Superior temporal gyrus (tissue), 1 donor: ENCODE data around the gene CTNND1.
A peak's percentile ranks its signal among the peaks of the same experiment; 100 is the strongest.

Experiments used
- DNase-seq: peaks from one replicate; pipeline ENCODE4 v3.0.0-alpha.2; 2016; ENCODE audit errors: extremely low spot score

CTNND1 gene

DNA sequence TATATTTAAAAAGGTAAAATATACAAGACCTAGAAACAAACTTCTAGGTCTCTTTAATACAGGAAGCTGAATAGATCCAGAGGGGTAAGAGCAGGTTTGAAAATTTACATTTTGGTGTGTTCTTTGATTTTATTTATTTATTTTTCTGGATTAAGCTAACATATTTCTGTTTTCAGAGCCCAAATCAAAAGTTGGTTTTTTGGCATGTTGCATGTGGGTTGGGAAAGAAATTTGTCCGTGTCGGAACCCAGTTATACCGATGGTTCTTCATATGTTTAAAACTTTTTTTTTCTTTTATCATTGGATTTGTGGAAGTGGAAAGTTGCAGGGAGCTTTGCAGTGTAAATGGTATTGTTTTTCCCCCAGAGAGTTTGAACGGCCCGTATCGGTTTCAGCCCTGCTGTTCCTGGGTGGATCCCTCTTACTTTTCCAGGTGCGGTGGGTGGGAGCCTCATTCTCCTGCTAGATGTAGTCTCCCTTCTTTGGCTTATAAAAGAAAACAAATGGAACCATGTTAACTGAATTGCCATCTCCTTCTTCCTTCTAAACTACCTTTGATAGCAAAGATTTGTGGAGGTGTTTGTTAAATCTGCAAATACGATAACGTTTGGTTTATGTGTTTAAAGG is 746 bp downstream of the CTNND1 start:
- peak; percentile 37 for DNase-seq

DNA sequence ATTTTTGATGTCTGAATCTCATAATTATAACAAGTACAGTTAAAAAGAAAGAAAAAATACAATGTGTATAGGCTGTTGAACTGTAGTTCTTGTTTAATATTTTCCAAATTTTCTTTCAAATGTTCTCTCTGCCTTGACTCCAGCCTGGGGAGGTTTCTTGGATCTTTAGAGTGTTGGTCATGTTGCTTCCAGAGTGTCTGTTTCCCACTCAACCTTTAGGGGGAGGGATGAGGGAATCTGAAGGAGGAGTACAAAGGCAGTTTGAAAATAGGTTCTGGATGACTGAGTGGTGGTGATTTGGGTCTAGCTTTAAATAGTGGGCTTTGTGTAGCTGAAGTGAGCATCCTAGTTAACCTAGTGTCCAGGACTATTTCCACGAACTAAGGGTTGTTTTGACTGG is 2.0 kb downstream of the CTNND1 start:
- DNase-seq, result peak; percentile 75

DNA sequence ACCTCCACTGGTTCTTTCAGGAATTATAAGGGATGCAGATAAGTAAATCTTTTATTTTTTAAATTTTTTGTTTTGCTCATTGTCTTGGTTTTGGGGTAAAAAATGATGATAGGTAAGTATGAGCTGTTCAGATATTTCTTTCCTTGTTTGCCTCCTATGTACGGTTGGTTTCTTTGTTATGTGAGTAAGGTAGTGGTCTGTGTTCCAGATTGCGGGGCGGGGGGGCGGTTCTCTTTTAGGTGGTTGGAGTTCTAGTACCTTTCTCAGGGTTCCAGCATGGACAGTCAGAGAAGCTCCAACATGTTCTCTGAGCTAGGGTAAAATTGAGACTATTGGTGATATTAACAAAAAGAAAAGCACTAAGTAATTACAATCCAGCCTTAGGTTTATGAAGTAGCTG is 2.4 kb downstream of the CTNND1 start:
- DNase-seq, result no peak

DNA sequence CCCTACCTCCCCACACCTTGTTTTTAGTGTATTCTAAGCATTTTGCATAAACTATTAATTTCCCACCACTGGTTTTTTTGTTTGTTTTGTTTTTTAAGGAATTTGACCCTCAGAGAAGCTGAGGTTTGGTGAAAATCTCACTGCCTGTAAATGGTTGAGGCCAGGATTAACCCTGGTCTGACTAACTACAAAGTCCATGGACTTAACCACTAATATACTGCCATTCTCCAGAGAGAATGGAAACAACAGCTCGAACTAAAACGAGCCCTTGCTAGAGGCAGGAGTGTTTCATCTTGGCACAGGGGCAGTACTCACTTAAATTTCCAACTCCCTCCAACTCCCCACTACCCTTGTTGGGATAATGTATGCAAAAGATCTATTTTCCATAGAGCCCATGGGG is 3.0 kb downstream of the CTNND1 start:
- DNase-seq, result no peak

DNA sequence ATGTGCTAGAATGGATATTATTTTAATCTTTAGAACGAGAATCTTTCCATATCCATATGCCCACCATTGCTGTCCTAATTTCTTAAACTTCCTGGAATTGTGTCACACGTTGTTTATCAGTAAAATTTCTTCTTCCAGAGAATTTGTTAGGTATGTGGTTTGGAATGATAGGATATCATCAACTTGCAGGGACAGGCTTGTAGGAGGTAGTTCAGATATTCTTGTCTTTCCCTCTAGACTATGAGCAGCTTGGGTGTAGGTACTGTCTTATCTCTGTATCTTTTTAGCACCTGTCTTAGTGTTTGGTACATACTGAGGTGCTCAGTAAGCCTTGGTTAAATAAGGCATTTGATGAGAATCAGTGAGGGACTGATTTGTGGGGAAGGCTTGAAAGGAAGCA is 3.4 kb downstream of the CTNND1 start:
- no peak for DNase-seq

DNA sequence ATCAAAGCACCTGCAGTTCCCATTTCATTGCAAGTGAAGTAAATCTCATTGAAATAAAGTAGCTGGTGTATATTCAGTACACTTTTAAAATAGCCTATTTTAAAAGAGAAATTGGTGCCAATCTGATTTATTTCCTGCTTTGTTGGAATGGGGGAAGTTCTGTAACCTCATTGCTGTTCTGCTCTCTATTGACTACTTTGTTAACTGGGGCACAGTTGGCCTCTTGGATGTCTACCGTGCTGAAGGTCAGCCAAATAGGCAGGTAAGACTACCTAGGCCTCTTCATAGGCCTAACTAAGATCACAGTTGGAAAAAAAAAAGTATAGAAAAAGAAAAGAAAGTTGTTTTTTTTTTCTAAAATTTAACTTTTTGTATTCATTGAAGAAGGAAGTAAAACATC is 9.2 kb downstream of the CTNND1 start:
- DNase-seq, result no peak

DNA sequence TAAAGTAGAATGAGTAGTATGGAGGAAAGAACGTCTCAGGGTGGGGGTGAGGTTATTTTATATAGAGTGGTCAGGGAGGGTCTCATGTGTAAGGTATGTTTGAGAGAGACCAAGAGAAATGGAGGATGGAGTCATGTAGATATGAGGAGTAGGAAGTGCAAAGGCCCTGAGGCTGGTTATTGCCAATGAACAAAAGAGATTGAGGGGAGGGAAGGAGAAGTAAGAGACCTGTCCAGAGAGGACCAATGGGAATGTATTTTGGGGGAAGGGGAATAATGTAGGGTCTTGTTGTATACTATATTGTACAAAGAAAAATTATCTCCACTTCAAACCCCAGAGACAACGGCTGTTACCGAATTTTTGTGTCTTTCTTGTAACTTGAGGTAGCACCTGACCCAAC is 9.8 kb downstream of the CTNND1 start:
- no peak for DNase-seq

DNA sequence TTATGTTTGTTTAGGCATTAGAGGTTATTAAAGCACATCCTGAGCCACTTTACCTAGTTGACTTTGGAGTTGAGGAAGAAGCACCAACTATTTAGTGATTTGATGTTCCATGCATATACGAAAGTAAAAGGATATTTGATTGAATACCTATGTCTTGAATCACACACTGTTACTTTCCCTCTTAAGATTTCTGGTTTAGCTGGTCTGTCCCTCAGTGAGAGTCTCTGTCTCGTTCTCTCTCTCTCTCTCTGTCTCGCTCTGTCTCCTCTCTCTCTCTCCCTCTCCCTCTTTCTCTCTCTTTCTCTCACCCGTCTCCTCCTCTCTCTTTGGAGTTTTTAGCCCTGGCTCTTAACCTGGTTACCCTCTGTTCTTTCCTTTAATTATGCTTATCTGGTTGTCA is 11.0 kb downstream of the CTNND1 start:
- no peak for DNase-seq

DNA sequence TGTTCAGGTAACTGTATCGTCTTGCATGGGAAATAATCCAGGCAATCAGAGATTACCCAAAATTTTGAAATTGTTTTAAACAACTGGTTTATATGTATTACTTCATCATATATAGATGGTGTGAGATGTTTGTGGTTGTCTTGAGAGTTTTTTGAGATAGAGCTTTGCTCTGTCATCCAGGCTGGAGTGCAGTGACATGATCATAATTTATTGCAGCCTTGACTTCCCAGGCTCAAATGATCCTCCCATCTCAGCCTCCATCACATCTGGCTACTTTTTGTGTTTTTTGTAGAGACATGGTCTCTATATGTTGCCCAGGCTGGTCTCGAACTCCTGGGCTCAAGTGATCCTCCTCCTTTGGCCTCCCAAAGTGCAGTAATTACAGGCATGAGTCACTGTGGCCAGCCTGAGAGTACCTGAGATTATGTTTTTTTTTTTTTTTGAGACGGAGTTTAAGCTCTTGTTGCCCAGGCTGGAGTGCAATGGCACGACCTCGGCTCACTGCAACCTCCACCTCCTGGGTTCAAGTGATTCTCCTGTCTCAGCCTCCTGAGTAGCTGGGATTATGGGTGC is 11.5 kb downstream of the CTNND1 start:
- DNase-seq, result no peak

DNA sequence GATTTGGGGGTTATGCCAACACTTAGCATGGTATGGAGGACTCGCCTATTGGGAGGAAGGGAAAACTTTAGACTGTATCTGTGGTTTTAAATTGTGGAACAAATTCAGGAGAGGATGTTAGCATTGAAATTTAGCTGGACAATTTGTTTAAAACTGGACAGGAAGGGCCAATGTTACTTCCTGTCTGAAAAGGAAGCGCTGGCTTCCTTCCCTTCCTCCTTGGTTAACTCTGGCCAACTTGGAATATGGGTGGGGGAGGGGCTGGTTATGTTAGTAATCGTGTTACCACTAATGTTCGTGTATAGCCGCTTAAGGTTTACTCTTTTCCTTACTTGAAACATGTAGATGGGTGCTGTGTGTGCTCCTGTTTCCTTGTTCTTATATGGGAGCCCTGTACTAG is 13.9 kb downstream of the CTNND1 start:
- DNase-seq, result no peak

DNA sequence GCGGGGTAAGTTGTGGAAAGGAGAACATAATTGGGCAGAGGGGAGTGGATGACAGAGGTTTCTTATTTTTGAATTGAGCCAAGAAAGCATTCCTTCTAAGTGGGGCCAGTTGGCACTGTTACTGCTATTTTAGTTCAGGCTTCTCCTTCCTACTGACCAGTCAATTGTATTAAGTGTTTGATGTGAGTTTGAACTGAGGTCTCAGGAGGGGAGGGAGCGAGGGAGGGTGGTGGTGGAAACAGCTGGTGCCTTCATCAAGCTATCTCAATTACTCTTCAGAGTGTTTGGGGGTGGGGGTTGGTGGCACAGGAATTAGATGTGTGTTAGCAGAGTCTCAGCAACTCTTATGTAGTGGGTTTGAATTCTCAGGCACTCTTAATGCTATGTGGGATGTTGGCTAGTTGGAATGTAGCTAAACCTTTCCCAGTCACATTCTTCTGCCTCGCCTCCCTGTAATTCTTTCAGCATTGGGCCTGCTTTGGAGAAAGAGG is 14.5 kb downstream of the CTNND1 start:
- DNase-seq, result no peak

DNA sequence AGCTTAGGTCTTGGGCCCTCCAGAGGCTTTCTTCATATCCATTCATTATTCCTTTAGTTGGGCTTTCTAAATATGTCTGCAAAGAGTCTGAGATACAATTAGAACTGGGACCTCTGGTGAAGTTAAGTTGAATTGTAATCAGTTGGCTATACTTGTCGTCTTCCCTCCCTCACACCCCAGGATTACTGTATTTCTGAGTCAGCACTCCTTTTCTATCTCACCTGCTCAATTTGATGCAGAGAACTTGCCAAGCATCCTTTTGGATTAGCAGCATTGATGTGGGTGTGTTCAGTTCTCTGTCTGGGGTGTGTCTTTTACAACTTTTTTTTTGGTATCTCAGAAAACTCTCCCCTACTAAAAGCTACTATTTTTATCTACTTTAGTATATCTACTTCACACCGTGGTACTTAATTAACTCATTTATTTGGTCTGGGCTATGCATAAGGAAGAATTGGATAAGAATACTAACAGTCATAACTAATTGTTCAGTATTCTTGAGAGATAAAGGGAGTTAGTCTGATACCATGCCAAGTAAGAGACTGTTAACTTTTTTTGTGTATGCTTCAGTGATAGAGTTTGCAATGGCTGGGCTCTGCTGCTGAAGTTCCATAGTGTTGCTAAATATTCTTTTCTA is 15.1 kb downstream of the CTNND1 start:
- DNase-seq, result peak; percentile 11

DNA sequence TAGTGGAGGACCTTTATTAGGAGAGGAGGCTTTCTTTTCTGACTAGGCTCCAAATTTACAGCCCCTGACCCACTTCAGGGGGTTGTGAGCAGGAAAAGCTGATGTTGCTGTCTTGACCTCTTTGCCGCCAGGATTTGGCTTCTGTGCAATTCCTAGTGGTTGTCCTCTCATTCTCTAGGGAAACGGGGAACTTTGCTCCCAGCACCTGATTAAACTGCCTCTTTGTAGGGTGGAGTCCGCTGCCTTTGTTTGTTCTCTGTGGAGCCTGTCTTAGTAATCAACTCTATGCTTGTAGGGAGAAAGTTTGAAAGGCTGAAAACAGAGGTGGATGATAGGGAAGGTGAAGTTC is 16.3 kb downstream of the CTNND1 start:
- DNase-seq, result no peak

DNA sequence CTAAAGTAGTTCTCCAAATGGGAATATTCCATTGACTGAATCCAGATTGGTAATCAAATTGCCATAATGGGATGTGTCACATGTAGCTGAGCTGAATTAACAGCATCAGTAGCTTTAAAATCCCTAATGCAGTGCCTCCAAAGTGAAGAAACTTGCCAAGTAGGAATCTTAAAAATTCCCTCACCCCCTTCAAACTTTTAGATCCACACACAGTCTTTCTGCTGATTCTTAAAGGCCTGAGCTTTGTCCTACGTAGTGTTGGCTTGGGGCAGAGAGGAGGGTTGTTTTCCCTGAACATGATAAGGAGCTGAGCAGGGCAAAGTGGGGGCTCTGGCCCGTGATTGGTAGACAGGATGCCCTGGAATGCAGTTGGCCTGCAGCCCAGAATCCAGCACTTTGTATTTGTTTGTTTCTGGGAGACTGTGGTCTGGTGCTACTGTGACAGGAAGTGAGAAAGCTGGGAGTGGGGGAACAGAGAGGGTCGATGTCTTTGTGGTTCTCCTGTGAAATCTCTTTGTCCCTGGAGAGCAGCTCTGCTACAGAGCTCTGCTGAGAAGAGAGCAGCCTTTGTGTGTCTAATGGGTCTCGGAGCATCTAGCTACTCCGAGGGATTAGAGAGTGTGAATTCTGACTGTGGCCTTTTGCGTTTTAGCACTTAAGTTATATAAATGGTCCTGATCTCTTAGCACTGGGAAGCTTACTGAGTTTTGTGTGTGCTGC is 16.9 kb downstream of the CTNND1 start:
- DNase-seq, result peak; percentile 84

DNA sequence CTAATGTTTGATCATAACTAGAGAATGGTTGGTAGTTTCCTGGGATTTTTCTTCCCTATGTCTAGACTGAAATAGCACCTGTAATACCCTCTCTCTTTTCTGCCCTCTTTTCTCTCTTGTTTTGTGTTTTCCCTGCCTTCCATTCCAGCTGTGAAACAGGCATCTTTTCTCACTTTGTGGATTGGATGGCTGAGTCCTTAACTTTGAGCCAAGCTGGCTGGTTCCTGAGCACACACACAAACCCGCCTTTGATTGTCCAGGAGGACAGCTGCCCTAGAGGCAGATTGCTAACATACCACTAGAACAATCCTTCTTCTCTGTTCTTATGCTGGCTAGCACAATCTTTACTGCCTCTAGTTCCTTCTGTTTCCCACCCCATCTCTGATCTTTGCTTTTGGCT is 17.7 kb downstream of the CTNND1 start:
- DNase-seq, result peak; percentile 84

DNA sequence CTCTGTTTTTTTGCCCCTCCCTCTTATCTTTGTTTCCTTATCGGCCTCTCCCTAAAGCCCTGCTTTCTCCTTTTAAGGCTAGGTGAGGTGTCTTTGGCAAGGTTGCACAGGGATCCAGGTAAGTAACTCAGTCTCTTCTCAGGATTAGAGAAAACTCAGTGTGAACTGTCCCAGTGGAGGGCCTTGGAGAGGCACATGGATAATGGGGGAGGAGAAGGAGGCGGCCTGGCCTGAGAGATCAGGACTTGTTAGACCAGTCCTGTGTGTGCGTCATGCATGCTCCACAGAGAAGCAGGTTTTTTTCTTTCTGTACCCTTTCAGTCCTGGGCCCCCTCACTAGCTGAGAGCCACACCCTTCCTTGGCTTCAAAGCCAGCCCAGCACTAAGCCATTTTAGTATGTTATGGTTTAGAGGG is 19.9 kb downstream of the CTNND1 start:
- DNase-seq, result no peak

DNA sequence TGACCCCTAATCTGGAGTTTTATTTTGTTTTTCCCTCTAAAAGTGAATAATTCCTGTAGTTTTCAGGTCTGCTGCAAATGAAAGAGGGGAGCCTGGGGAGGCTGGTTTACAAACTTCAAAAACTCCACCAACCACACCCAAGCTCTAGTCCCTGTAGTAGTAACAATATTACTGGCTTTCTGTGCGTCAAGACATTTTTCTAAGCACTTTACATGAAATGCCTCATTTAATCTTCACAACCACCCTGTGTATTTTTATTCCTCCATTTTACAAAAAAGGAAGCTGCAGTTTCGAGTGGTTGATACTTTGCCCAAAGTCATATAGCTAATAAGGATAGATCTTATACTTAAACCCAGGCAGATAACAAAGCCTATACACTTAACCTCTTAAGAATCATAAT is 23.5 kb downstream of the CTNND1 start:
- DNase-seq, result no peak

DNA sequence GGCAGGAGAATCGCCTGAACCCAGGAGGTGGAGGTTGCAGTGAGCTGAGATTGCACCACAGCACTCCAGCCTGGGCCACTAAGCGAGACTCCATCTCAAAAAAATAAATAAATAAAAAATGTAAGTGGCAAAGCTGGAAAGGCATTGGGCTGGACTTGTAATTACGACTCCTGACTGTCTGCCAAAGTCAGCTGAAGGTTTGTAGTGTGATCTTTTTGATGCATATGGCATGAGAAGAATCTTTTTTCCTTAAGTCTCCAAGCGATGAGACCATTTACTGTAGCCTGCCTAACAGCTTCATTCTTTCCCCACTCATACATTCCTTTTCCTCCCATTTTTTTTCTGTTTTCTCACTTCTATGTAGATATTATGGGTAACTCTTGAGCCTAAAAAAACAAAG is 24.8 kb downstream of the CTNND1 start:
- no peak for DNase-seq

DNA sequence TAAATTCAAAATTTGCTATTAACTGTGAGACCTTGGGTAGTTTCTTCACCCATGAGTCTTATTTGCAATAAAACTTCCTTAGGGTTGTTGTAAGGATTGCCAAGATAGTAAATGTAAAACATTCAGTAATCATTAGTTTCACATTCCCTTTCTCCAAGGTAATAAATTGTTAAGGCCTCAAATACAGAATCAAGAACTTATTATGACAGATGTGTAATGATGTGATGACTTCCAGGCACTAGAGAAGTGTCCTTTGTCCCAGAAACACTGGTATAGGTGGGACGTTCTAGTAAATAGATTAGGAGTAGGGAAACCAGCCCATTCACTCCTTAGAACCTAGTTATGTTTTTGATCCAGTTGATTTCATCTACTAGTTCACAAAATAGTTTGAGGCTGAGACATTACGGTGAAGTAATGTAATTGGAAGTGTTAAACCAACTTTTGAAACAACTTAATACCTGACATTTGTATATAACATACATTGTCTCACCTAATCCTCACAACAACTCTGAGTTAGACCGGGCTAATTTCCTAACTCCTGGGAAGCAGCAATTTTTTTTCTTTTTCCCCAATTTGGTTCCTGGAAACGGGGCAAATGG is 25.5 kb downstream of the CTNND1 start:
- DNase-seq, result no peak

DNA sequence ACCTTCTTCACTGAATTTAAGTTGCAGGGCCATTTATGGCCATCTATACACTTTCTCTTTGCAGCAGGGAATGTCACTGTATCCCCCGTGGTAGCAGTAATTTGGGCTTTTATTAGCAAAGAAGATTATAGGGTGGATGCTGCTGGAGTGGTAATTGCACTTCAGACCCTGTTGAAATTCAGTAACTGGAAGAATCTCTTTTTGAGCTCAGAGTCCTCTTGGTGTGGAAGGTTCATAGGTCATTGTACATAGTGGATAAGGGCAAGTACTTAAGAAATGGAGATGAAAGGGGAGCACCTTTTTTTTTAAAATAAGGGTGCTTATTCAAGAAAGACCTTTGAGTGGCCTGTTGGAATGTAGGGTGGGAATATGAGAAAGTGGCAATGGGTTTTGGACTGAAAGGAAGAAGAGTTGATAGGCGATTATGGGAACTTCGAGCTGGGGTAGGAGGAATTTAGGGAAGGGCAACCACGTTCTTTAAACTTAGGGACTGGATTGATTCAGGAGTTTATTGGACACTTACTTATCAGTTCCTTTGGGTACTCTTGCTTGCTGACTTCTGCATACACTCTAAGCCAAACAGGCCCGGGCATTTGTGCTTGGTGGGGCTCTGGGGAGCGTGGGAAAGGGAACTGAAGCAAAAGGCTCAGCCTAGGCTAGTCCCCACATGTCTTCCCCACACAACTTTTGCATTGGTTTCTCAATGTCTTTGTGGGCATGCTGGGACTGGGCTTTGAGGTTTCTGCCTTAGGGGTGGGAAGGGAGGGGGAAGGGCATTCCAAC is 26.5 kb downstream of the CTNND1 start:
- no peak for DNase-seq

DNA sequence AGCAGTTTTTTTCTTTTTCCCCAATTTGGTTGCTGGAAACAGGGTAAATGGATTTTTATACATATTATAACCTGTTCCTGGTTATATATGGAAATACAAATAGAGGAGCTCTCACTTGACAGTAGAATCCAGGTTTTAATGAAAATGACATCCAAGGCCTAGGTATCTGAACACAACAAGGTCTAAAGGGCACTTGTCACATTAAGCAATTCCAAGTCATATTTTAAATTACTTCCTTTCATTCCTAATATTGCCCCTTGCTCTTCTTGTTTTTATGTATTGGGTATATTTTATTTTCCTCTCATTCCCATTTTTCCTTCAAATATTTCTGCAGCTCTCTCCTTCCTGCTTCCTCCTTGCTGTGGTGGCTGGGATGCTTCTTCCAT is 27.1 kb downstream of the CTNND1 start:
- DNase-seq, result no peak
